Esophagus muscularis mucosa (tissue), 3 donors: ENCODE data around the gene LPIN2.
"Not testable (repeated sequence)": the region's sequence is repeated elsewhere in the genome, so short reads cannot be mapped to it uniquely, and the experiment has no call there.

Experiments
- CTCF ChIP-seq, 3 experiments: fragments of 200-600 bp in 2 of 3; fragments of 450-650 bp in 1 of 3; sonication (generic) in 2 of 3; IDR thresholded peaks; one replicate each; pipeline ENCODE4 v1.5.1; 2017 to 2019; ENCODE audit warnings: antibody characterized with exemption in 3 of 3, mild to moderate bottlenecking in 2 of 3, moderate library complexity in 1 of 3
- POLR2A ChIP-seq: fragments of 450-650 bp; IDR thresholded peaks from one replicate; pipeline ENCODE4 v1.6.1; 2017; ENCODE audit warnings: antibody characterized with exemption, moderate library complexity, mild to moderate bottlenecking, low read depth

GRCh38 chr18:3049897-3050454 is 37.0 kb upstream of the LPIN2 start:
- TF ChIP-seq POLR2A; CTCF (IDR thresholded peaks at IDR 0.05): not testable (repeated sequence)
